DMS153 treated with DMSO at 0.1 percent for 48 hours (cell line): ENCODE measurements around the gene SYTL2.

Experiments used
- DNase-seq: peaks from one replicate; lab custom pipeline; 2025; ENCODE audit not compliant: unreplicated experiment; lab: John Stamatoyannopoulos, UW

Gene SYTL2

GRCh38 chr11:85827748-85828639 is 17.1 kb upstream of the SYTL2 start:
- DNase-seq, result no peak

GRCh38 chr11:85826116-85826855 is 15.3 kb upstream of the SYTL2 start:
- DNase-seq, result no peak

- DNase-seq, result no peak
These were observed 14.7 kb upstream of the SYTL2 start for GRCh38 chr11:85825616-85826015.

- no peak for DNase-seq
These were observed 12.9 kb upstream of the SYTL2 start for GRCh38 chr11:85823816-85824215.

GRCh38 chr11:85822814-85823213 is 11.9 kb upstream of the SYTL2 start:
- no peak for DNase-seq

GRCh38 chr11:85821636-85822035 is 10.7 kb upstream of the SYTL2 start:
- DNase-seq, result no peak

- no peak for DNase-seq
These were observed 8.5 kb upstream of the SYTL2 start for GRCh38 chr11:85819441-85819840.

- no peak for DNase-seq
These were observed 4.4 kb upstream of the SYTL2 start for GRCh38 chr11:85815186-85815931.

- DNase-seq, result no peak
These were observed 2.8 kb upstream of the SYTL2 start for GRCh38 chr11:85813721-85814120.

- no peak for DNase-seq
These were observed 683 bp upstream of the SYTL2 start for GRCh38 chr11:85811624-85812023.

- DNase-seq, result no peak
These were observed 445 bp downstream of the SYTL2 start for GRCh38 chr11:85810521-85810870.

GRCh38 chr11:85809863-85810262 is 1.1 kb downstream of the SYTL2 start:
- DNase-seq, result no peak

GRCh38 chr11:85809191-85809590 is 1.8 kb downstream of the SYTL2 start:
- DNase-seq, result no peak

GRCh38 chr11:85806876-85807275 is 4.1 kb downstream of the SYTL2 start:
- DNase-seq, result no peak

GRCh38 chr11:85806016-85806415 is 4.9 kb downstream of the SYTL2 start:
- no peak for DNase-seq

GRCh38 chr11:85805387-85805786 is 5.6 kb downstream of the SYTL2 start:
- no peak for DNase-seq

GRCh38 chr11:85803920-85804319 is 7.0 kb downstream of the SYTL2 start:
- no peak for DNase-seq

- DNase-seq, result no peak
These were observed 7.6 kb downstream of the SYTL2 start for GRCh38 chr11:85803303-85803702.

- DNase-seq, result no peak
These were observed 9.4 kb downstream of the SYTL2 start for GRCh38 chr11:85801527-85801926.

- DNase-seq, result no peak
These were observed 10.2 kb downstream of the SYTL2 start for GRCh38 chr11:85800595-85801342.

- DNase-seq, result no peak
These were observed 11.8 kb downstream of the SYTL2 start for GRCh38 chr11:85799142-85799541.
